Measurements from ENCODE around the gene SMARCAL1. TPM values are rescaled to one million over a fixed set of nuclear protein-coding genes. Genes with fewer than 3 reads are reported as not detected.

Gene SMARCAL1
- total RNA-seq, 1 donor from 2014 or later = 33.7 TPM

DNA sequence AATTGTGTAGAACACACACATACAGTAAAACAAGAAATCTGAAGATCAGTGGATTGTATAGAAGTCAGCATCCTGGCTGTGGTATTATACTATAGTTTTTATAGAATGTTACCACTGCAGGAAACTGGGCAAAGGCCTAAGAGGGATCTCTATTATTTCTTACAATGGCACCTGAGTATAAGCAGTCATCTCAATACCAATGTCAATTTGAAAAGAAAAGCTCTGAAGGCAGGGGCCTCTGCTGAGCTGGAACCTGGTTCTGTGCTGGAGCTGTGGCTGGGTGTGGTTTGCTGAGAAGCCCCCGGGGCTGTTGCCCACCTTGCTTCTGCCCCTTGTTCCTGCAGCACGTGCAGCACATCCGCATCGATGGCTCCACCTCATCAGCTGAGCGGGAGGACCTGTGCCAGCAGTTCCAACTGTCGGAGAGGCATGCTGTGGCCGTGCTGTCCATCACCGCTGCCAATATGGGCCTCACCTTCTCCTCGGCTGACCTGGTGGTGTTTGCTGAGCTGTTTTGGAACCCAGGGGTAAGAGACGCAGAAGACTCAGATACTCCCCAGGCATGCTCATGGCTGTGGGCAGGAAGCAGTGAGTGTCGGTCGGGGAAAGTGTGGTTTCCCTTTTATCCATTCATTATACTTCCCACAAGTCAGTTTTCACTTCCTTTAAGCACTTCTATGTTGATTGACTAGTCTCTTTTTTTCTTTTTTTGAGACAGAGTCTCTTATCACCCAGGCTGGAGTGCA lies 62.8 kb downstream of the SMARCAL1 start:
- no peak for DNase-seq (ENCODE audit: low spot score)

DNA sequence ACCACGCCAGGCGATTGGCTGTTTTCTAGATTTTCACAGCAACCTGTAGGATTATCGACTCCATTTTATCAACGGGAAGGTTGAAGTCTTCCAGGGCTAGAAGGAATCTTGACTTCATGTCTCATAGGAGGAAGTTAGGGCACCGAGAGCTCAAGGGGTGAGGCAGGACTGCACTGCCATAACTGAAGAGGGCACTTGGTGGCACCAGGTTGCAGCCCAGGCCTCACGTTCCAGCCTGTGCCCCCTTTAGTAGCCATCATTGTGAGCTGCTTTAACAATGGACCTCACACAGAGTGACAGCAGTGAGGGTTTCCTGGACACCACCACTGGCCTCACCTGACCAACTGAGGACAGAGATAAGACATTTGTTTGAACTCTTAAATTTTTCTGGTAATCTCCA lies 63.5 kb downstream of the SMARCAL1 start:
- DNase-seq (ENCODE audit: low spot score) = no peak

DNA sequence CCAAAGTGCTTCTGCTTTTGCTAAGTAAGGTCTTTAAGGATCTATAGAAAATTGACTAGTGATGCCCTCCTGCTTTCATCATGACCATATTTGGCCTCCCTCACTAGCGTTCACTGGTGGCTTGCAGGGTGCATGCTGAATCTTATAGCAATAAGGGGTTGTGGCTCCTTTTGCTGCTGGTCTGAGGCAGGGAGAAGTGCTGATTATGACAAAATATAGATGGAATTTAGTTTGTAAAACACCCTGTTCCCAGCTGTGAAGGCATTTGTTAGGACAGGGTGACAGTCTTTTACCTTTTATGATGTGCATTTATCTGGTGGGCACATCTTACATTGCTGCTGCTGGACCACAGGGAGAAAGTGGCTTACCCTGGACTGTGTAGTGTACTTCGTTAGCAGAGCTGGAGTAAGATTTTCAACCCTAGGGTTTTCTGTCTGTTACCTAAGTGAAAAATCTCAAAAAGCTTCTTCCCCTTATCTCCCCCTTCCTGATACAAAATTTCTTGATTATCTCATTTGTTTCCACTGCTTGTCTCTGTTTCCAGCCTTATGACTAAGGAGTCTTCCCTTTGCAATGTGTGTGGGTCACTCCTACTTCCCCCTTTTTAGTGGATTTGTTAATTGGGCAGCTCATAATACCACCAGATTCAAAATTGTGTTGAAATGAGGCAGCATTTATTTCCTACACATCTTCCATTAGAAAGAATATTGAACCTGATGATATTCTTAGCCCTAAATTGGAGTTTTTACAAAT lies 65.2 kb downstream of the SMARCAL1 start:
- no peak for DNase-seq (ENCODE audit: low spot score)

DNA sequence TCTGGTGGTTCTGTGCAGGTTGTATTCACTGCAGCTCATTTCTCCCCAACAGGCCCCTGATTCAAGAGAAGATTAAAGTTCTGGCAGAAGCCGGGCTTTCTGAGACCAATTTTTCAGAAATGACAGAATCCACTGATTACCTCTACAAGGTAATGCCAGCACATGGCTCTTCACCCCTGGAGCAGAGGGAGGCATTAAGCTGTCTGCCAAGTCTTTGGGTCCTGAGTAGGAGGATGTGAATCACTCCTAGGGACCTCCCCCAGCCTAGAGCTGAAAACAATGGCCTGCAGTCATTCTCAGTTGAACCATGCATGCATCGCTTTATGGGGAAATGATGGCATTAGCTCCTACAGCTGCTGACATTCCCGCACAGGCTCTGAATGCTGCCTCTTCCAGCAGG lies 65.9 kb downstream of the SMARCAL1 start:
- peak; percentile 25 for DNase-seq (ENCODE audit: low spot score)

DNA sequence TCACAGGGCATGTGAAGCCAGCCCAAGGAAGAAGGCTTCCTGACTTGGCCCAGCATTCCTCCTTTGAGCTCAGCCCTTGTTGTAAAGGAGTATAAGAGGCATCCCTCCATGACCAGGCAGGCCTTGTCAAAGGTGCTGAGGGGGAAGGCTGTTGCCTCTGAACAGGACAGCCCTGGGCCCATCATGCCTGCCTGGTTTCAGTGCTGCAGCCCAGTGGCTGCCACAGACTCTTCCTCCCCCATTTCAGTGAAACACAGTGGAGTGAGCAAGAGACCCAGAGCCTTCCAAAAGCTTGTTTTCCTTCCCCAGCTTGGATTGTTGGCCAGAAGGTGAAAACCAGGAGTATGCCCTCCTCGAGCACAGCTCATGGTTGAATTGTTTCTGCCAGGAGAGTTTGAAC lies 66.5 kb downstream of the SMARCAL1 start:
- no peak for DNase-seq (ENCODE audit: low spot score)

DNA sequence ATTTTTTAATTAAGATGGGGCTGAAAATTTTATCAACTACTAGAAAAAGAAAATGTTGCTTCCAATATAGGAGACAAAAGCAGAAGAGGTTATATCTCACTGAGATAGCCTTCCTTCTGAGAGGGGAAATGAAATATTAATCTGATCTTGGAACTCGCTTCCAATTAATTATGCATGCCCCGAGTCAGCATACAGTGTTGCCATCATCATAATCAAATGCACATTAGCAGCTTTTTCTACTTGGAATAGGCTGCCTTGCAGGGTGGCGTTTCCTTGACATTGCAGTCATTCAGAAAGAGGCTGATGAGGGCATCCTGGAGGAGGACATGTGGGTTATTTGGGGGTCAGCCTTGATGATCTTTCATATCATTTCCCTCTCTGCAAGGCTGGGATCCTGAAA lies 67.9 kb downstream of the SMARCAL1 start:
- DNase-seq (ENCODE audit: low spot score) = no peak

DNA sequence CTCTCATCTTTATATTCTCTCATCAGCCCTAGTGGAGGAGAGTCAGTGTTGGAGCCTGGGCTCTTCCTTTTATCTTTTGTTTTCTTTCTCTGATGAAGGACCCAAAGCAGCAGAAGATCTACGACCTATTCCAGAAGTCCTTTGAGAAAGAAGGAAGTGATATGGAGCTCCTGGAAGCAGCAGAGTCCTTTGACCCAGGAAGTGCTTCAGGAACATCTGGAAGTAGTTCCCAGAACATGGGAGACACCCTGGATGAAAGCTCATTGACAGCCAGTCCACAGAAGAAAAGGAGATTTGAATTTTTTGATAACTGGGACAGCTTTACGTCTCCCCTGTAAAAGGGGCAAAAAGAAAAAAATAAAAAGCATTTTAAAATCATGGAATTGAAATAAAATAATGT lies 70.4 kb downstream of the SMARCAL1 start:
- DNase-seq (ENCODE audit: low spot score) = no peak

DNA sequence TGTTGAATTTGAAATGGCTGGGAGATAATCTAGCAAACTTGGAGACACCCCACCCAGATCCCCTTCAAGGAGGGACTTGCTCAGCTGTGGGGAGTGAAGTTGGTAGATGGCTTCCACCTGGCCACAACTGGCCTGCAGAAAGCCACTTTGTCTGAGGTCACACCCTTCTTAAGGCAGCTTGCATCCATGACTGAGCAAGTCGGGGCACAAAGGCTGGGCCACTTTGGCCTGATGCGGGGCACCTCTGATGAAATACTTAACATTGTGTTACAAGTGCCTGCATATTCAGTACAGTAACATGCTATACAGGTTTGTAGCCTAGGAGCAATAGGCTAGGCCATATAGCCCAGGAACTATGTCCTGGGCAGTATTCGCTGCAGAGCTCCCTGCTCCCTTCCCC lies 73.0 kb downstream of the SMARCAL1 start:
- no peak for DNase-seq (ENCODE audit: low spot score)

DNA sequence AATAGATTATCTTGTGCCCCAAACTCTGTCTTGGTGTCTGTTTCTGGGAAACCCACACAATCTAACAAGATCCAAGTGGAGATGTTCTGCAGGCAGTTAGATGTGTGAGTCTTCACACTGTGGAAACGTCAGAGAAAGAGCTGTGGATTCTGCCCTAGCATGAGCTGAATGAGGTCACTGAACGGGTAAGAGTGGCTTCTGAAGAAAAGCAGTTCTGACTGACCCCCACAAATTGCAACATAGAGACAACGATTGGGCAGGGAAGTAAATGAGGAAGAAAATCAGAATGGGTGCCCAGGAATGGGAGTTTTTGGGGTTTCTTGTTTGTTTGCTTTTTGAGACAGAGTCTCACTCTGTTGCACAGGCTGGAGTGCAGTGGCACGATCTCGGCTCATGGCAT lies 73.5 kb downstream of the SMARCAL1 start:
- DNase-seq (ENCODE audit: low spot score) = no peak

DNA sequence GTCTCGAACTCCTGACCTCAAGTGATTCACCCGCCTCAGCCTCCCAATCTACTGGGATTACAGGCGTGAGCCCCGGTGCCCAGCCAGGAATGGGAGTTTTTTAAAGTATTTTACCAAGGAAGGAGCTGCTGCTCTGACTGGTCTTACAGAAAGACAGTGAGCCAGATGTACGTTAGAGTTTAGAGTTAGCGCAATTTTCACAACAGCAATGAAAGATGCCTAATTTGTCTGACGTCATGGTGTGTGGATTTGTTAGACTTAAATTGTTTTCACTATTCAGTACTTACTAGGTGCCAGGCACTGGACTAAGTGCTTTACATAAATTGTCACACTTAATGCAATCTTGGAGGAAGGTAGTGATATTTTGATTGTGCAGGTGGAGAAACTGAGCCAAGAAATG lies 74.0 kb downstream of the SMARCAL1 start:
- no peak for DNase-seq (ENCODE audit: low spot score)

DNA sequence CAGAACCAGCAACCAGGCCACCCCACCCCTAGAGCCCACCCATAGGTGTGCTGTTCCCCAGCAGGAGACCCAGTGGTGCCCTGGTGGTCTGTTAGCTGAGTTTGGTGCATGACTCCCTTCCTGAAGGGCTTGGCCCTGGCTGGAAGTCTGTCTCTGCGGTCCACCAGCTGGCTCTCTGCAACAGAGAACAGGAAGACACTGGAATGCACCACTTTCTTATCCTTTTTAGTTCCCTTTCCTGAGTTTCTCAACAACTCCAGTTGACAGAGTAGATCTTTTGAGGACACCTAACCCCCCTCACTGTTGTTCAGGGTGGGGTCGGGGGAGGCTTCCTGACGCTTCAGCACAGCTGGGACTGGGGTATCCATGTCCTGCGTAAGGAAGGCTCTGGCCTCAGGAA lies 74.4 kb downstream of the SMARCAL1 start:
- DNase-seq (ENCODE audit: low spot score) = no peak

DNA sequence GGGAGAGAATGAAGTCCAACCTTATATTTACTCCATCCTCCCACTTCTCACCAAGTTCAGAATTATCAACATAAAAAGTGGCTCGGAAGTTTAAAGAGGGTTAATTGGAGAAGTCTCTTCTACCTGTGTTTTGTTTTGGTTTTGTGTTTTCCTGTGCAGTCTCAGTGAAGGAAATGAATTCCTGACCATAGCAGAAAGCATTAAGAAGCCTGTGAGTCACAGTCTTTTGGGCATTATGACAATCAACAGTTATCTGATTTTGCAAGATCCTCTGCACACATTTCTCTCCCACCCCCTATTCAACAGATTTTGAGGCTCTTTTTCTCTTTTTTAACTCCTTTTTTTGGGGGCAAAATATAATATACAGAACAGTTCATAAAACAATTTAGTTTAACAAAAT lies 77.8 kb downstream of the SMARCAL1 start:
- DNase-seq (ENCODE audit: low spot score) = peak; percentile 36

DNA sequence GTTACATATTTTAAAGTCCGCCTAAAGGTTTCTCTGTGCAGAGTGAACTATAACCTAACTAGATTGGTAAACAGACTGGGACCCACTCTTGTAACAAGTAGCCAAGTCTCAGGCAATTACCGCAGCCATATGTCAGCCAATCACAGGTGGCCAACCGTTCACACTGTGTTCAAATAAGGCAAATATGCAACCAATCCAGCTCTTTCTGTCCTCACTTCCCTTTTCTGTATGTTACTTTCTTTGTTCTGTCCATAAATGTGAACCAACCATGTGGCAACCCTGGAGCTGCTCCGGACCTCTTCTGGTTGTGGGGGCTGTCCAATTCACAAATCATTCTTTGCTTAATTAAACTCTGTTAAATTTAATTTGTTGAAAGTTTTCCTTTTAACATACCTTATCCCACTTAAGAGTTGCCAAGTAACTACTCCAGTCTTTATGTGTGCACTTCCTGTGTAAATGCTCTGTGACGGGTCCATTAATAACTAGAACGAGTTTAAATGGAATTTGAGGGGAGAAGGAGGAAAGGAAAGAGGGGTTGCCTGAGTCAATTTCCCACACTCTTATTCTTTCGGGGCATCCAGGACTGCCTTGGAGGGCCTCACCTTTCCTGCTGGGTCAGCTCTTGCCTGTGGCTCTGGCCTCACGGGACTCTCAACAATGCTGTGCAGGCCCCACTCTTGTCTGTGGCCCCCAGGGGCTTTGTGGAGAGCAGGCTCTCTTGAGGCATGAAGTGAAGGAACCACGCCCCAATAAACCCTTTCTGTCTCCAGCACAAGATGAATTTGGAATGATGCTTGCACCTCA lies 79.7 kb downstream of the SMARCAL1 start:
- DNase-seq (ENCODE audit: low spot score) = no peak

DNA sequence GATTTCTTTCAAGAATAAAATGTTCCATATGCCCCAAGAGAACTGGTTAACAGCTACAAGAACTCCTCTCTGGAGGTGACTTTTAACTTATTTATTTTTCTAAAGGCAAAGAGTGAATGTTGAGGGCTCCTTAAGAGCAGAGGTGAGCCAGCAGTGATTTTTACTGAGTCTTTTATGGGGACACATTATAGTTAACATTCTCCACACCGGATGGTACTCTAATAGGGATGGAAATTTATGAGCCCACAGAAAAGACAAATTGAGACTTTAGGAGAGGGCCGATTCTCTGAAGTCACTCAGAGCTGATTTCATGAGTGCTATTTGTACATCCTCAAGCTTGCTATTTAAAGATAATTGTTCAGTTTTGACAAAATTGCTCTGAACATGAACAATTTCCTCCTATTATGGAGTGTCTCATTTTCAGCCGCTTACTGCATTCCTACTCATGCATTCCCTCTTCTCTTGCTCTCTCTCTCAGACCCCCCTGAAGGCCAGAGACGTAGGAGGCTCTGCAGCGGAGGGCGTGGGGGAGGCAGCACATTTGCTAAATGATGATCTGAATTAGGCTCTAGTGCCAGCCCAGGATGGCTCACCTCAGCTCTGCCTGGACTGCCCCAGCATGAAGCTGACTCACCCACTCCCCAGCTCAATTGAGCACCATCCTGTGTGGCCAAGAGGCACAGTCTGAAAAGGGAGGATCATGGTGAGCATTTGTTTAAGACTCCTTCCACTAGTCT lies 80.5 kb downstream of the SMARCAL1 start:
- peak; percentile 35 for DNase-seq (ENCODE audit: low spot score)

DNA sequence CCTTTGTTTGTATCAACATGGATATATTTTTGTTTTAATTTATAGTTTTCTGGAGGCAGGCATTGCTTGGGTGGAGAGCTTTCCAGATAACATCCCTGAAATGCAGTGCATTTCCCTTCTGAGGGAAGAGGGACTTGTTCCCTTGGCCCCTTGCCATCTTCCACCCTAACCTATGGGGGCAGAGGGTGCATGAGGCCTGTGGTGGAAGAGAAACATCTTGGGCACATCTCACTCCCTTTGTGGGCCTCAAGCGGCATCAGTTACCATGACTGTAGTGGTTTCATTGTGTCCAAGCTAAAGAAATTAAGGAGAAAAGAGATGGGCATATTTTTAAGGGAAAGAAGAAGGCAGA lies 81.0 kb downstream of the SMARCAL1 start:
- DNase-seq (ENCODE audit: low spot score) = no peak

DNA sequence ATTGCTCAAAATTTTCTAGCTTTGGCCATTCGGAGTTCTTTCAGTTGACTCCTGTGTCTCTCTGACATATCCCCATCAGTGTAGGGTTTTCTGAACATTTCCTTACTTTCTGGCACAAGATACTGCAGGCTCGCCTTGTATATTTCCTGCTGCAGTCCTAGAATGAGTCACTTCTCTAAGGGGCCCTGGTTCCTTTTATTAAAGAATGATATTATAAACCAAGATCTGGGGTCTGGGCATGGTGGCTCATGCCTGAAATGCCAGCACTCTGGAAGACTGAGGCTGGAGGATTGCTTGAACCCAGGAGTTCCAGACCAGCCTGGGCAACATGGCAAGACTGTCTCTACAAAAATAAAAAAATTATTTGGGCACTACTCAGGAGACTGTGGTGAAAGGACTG lies 83.4 kb downstream of the SMARCAL1 start:
- peak; percentile 78 for DNase-seq (ENCODE audit: low spot score)

DNA sequence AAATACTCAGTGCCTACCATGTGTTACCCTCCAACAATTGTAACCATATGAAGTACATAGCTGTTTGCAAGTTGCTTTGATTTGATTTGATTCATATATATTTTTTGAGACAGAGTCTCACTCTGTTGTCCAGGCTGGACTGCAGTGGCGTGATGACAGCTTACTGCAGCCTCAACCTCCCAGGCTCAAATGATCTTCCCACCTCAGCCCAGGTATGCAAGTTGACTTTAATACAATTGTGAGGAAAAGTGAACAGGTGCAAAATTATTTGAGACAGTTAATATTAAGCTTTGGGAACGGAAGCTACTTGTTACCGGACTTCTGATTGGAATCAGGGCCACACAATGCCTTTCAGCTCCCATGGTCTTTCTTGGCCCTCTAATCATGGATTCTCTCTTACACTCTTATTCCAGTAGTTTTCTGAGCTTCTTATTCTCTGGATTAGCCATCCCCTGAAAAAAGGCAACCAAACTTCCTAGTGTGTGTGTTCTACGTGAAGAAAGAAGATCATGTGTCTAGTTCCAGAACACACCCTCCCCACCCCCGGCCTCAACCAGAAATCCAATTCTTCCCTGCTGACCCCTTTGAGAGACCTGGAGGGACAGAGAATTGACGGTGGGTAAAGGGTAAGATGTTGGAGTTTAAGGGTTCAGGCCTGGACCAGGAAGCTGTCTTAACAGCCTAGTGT lies 85.2 kb downstream of the SMARCAL1 start:
- DNase-seq (ENCODE audit: low spot score) = peak; percentile 24

DNA sequence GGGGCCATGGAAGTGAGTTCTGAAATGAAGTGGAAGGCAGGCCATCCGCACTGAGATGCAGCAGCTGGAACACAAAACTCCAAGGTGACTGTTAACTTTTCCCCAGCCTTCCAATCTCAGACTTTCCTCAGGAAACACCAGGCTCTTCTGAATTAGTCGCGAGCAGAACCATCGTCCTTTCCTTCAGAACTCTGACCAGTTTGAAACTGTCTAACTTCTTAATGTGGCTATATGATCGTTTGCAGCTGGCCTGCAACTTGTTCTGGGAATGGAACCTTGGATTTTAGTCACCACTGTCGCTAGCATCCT lies 85.7 kb downstream of the SMARCAL1 start:
- DNase-seq (ENCODE audit: low spot score) = no peak

DNA sequence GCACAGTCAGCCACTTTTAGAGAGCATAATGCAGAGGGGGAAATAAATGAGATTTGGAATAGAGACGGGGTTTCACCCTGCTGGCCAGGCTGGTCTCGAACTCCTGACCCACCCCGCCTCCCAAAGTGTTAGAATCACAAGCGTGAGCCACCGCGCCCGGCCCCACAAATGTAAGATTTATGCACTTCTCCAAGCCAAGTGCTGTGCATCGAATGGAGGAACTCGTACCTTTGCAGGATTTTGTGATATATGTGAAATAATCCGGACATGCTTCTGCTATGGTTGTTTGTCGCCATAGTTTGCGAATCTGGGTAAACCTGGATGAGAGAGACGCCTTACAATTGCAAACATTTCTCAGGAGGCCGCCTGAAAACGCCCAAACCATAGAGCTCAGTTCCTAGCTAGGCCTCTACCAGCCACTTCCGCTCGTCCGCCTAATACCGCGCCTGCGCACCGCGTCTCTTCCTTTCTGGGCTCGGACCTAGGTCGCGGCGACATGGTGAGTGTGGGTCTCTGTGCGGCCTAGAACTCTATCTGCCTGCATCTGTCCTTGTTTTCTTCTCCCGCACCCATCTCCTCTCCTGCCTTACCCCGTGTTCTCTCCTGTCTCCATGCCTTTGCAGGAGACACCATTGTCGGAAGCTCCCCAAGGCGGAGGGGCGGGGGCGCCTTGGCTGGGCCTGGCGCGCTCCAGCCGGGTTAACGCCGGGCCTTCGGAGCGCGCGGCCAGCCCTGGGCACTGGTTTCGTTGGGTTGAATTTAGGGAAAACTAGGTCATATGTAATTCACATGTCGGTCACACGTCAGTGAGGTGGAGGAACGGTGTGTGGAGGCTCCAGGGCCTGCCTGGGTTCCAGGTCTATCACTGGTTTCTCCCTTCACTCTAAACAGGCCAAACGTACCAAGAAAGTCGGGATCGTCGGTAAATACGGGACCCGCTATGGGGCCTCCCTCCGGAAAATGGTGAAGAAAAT lies 86.4 kb downstream of the SMARCAL1 start, which contains the start of gene RPL37A:
TSS of gene RPL37A (plus strand) at position 466 of the 974 bp plus-strand sequence. CDS start at position 497, 31 bp downstream.
- DNase-seq (ENCODE audit: low spot score) = peak; percentile 98

DNA sequence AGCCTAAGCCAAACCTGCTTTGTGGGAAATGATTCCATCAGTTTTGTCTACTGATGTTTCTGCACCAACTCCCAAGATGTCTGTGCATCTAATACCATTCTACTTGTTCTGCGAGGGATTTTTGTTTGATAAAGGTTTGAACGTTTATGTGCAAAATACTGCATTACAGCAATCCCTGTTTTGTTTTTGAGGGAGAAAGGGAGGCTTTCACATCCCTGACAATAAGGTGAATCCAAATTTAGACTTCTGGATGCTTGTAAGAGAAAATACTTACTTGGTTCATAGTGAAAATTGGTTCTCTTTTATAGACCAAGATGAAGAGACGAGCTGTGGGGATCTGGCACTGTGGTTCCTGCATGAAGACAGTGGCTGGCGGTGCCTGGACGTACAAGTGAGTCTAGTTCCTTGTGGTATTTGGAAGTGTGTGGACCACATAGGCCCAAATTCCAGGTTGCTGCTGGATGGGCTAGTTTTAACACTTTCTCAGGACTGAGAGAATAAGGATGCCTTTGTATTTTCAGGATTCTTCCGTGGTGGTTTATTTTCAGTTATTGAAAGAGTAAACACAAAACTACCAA lies 87.4 kb downstream of the SMARCAL1 start:
- no peak for DNase-seq (ENCODE audit: low spot score)

Data from umbilical cord (tissue), 2 donors.